Duodenal mucosa (tissue), 2 donors: ENCODE results near the gene FRS2.
"Not testable (repeated sequence)": the region's sequence is repeated elsewhere in the genome, so short reads cannot be mapped to it uniquely, and the experiment has no call there.

ENCODE experiments used
- H3K27ac ChIP-seq: one replicate; pipeline ENCODE4 v1.7.0; 2013; ENCODE audit warnings: low read depth, low read length
- H3K27me3 ChIP-seq, 2 donors: one replicate each; pipeline ENCODE4 v1.7.0; 2013; ENCODE audit warnings: low read length in 2 of 2, control low read depth in 1 of 2; ENCODE audit not compliant: insufficient read depth in 2 of 2, control insufficient read depth in 1 of 2
- H3K36me3 ChIP-seq, 2 donors: one replicate each; pipeline ENCODE4 v1.7.0; 2013; ENCODE audit warnings: low read length in 2 of 2, control low read depth in 1 of 2; ENCODE audit not compliant: insufficient read depth in 2 of 2, control insufficient read depth in 1 of 2
- H3K4me1 ChIP-seq, 2 donors: one replicate each; pipeline ENCODE4 v1.7.0; 2013; ENCODE audit warnings: low read length in 2 of 2, control low read depth in 1 of 2; ENCODE audit not compliant: insufficient read depth in 2 of 2, control insufficient read depth in 1 of 2
- H3K4me3 ChIP-seq, 2 donors: one replicate each; pipeline ENCODE4 v1.7.0; 2013; ENCODE audit warnings: low read length in 2 of 2, low read depth in 1 of 2
- H3K9ac ChIP-seq, 2 donors: one replicate each; pipeline ENCODE4 v1.7.0; 2013; ENCODE audit warnings: low read length in 2 of 2, low read depth in 1 of 2
- H3K9me3 ChIP-seq, 2 donors: one replicate each; pipeline ENCODE4 v1.7.0; 2013; ENCODE audit warnings: low read length in 2 of 2, control low read depth in 1 of 2; ENCODE audit not compliant: control insufficient read depth in 1 of 2

Gene FRS2

GRCh38 chr12:69435644-69436043, 34.5 kb upstream of the FRS2 start:
- no peaks in the 10 kb centered on the region for H3K9me3 ChIP-seq
- no peak overlapping the region for H3K9ac ChIP-seq
- H3K27me3 ChIP-seq = no peaks in the 10 kb centered on the region
- H3K27ac ChIP-seq = no peak overlapping the region
- H3K4me1 ChIP-seq = no peaks in the 10 kb centered on the region
- no peaks in the 10 kb centered on the region for H3K36me3 ChIP-seq
- H3K4me3 ChIP-seq = no peak overlapping the region

GRCh38 chr12:69437073-69437472, 33.1 kb upstream of the FRS2 start:
- Histone ChIP-seq H3K9me3 (no peaks in the 10 kb centered on the region), H3K9ac (no peak overlapping the region), H3K27ac (no peak overlapping the region), H3K4me1 (no peaks in the 10 kb centered on the region), H3K36me3 (no peaks in the 10 kb centered on the region), H3K4me3 (no peak overlapping the region), H3K27me3 (no peaks in the 10 kb centered on the region)

DNA sequence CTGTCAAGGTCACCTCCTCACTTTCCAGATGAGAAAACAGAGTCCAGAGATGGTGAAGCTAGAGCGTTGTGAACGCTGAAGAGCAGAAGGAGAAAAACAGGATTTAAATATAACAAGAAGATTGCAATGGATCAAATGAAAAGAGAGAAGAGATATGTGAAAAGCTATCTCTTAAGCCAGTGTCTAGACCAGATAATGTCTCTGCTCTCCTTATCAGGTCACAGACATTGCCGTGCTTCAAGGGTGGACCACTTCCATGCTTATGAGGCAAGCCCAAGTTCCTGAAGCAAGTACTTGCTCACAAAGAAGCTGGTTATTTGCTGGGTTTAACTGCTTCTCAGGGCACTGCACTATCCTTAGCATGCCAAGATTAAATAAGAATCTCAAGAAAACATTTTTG, 31.6 kb upstream of the FRS2 start:
- H3K9me3 ChIP-seq = no peaks in the 10 kb centered on the region

DNA sequence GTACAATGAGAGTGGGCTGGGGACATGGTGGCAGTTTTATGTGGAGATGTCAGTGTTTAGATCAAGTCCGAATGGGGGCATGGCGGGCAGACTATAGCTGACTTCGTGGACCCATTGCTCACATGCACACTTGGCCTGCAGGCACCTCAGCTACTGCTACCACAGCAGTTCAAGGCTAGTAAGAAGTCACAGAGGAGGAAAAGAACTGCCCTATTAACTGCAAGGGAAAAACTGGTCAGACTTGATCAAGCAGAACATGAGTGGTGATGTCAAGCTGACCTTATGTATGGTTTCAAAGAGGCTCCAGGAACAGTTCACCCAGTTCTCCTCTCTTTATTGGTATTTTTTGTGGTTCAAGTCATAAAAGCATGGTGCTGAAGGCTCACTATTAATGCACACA, 30.2 kb upstream of the FRS2 start:
- no peaks in the 10 kb centered on the region for H3K36me3 ChIP-seq
- H3K4me3 ChIP-seq = no peak overlapping the region
- no peak overlapping the region for H3K27ac ChIP-seq
- H3K4me1 ChIP-seq = no peaks in the 10 kb centered on the region
- no peaks in the 10 kb centered on the region for H3K27me3 ChIP-seq
- no peak overlapping the region for H3K9ac ChIP-seq
- no peaks in the 10 kb centered on the region for H3K9me3 ChIP-seq

More for the DNA sequence above, 31.6 kb upstream of the FRS2 start:
- H3K9ac ChIP-seq = no peak overlapping the region
- no peaks in the 10 kb centered on the region for H3K36me3 ChIP-seq
- no peak overlapping the region for H3K27ac ChIP-seq
- no peak overlapping the region for H3K4me3 ChIP-seq
- H3K27me3 ChIP-seq = no peaks in the 10 kb centered on the region
- no peaks in the 10 kb centered on the region for H3K4me1 ChIP-seq

DNA sequence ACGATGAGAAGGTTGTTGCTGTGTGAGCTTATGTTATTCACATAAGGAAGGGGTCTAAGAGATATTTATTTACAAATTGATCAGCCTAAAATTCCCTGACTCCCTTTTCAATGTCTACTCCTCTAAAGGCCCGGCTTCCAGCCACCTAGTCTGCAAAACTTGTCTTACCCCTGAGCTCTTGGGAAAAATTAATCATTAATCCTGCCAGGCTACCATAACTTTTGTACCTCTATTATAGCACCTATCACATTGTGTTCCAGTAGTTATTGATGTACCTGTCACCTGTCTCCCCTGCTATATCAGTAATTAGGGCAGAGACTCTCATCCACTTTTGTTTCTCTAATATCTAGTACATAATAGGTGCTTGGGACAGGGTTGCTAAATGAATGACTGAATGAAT, 29.3 kb upstream of the FRS2 start:
- H3K9me3 ChIP-seq = no peaks in the 10 kb centered on the region
- no peak overlapping the region for H3K4me3 ChIP-seq
- no peak overlapping the region for H3K9ac ChIP-seq
- no peaks in the 10 kb centered on the region for H3K36me3 ChIP-seq
- no peaks in the 10 kb centered on the region for H3K27me3 ChIP-seq
- H3K27ac ChIP-seq = no peak overlapping the region
- no peaks in the 10 kb centered on the region for H3K4me1 ChIP-seq

DNA sequence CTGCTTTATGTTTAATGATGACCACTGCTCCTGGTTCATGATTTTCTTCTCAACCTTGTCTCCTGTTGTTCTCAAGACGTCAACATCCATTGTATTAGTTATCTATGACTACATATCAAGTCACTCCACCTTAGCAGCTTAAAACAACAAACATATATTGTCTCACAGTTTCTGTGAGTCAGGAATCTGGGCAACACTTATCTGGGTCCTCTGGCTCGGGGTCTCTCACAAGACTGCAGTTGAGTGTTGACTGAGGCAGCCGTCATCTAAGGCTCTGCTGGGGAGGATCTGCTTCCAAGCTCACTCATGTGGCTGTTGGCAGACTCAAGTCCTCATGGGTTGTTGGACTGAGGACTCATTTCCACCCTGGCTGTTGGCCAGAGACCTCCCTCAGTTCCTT, 27.3 kb upstream of the FRS2 start:
- no peaks in the 10 kb centered on the region for H3K36me3 ChIP-seq

DNA sequence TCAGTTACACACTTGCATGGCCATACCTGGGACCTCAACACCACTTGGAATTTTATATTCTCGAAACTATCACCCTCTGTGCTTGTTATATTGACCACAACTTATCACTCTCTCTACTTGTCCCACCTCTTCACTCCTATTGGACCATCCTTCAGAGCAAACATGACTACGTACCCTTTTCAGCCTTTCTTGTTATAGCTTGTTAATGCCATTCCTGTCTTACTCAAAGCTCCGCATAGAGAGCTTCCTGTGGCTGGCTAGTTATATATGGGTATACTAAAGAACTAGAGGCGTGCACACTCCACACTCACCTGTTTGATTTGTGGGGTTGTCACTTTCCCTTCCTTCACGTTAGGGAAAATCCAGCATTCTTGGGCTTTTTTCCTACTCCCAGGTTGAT, 26.3 kb upstream of the FRS2 start:
- Histone ChIP-seq H3K9me3 (no peaks in the 10 kb centered on the region), H3K9ac (no peak overlapping the region), H3K4me3 (no peak overlapping the region), H3K36me3 (no peaks in the 10 kb centered on the region), H3K4me1 (peaks cover 3 to 9% of the 10 kb centered on the region in 2 donors), H3K27me3 (no peaks in the 10 kb centered on the region), H3K27ac (no peak overlapping the region)

More for the DNA sequence above, 27.3 kb upstream of the FRS2 start:
- H3K4me1 ChIP-seq = peaks cover under 1 to 5% of the 10 kb centered on the region in 2 donors
- no peak overlapping the region for H3K4me3 ChIP-seq
- no peak overlapping the region for H3K27ac ChIP-seq
- no peaks in the 10 kb centered on the region for H3K9me3 ChIP-seq
- no peak overlapping the region for H3K9ac ChIP-seq
- H3K27me3 ChIP-seq = no peaks in the 10 kb centered on the region

GRCh38 chr12:69447892-69448291, 22.3 kb upstream of the FRS2 start:
- Histone ChIP-seq H3K36me3 (no peaks in the 10 kb centered on the region), H3K27ac (no peak overlapping the region), H3K4me1 (peaks cover 3 to 9% of the 10 kb centered on the region in 2 donors), H3K4me3 (no peak overlapping the region), H3K9me3 (no peaks in the 10 kb centered on the region), H3K9ac (no peak overlapping the region), H3K27me3 (no peaks in the 10 kb centered on the region)

DNA sequence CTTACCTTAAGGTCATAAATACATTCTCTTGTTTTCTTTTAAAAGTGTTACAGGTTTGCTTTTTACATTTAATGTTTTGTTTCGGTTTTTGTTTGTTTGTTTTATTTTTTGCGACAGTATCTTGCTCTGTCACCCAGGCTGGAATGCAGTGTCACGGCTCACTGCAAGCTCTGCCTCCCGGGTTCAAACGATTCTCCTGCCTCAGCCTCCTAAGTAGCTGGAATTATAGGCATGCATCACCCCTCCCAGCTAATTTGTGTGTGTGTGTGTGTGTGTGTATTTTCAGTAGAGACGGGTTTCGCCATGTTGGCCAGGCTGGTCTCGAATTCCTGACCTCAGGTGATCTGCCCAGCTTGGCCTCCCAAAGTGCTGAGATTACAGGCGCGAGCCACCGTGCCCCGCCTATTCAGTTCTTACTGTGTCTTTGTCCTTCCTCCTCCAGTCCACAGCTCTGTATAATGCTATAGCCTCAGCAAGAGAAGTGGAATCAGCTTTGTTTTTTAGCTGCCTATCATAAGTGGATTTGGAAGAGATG, 17.5 kb upstream of the FRS2 start:
- not testable (repeated sequence) for H3K27ac ChIP-seq, H3K36me3 ChIP-seq, H3K4me3 ChIP-seq, H3K4me1 ChIP-seq, H3K9me3 ChIP-seq, H3K27me3 ChIP-seq, H3K9ac ChIP-seq

DNA sequence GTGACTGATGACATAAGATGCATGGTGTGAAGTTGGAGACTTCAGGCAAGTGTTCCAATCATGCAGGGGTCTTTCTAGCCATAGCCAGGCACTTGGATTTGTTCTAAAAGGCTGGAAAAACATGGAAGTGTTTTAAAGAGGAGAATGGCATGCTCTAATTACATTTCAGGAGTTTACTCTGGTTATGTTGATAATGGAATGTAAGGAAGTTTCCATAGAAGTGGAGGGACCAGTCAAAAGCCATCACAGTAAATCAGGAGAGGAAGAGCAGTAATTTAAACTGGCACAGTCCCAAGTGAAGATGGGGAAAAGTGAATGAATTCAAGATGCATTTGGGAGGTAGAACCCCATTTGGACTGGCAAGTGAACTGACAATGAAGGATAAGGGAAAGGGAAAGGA, 13.9 kb upstream of the FRS2 start:
- no peak overlapping the region for H3K27ac ChIP-seq
- H3K9ac ChIP-seq = no peak overlapping the region
- H3K36me3 ChIP-seq = no peaks in the 10 kb centered on the region
- no peaks in the 10 kb centered on the region for H3K4me1 ChIP-seq
- no peaks in the 10 kb centered on the region for H3K9me3 ChIP-seq
- no peaks in the 10 kb centered on the region for H3K27me3 ChIP-seq
- H3K4me3 ChIP-seq = no peak overlapping the region

- Histone ChIP-seq H3K9ac (no peak overlapping the region), H3K36me3 (no peaks in the 10 kb centered on the region), H3K4me3 (no peak overlapping the region), H3K4me1 (no peaks in the 10 kb centered on the region), H3K9me3 (no peaks in the 10 kb centered on the region), H3K27me3 (no peaks in the 10 kb centered on the region), H3K27ac (no peak overlapping the region)
These were observed 12.8 kb upstream of the FRS2 start for GRCh38 chr12:69457433-69457832.
